Type B pancreatic cell (in vitro differentiated cells): ENCODE data around the gene TRHDE. TPM values are rescaled to one million over a fixed set of nuclear protein-coding genes. Genes with fewer than 3 reads are reported as not detected.

Experiments used
- DNase-seq: peaks from one replicate; pipeline ENCODE4 v3.0.0; 2021; ENCODE audit warnings: mixed read lengths; ENCODE audit not compliant: unreplicated experiment; ENCODE audit errors: extremely low spot score
- H3K27ac Mint-ChIP-seq: 2 replicates; pipeline ENCODE4 v1.8.0; 2021; ENCODE audit warnings: mild to moderate bottlenecking, mixed read lengths
- H3K27me3 Mint-ChIP-seq: 2 replicates; pipeline ENCODE4 v1.8.0; 2021; ENCODE audit warnings: mixed read lengths
- H3K36me3 Mint-ChIP-seq: 2 replicates; pipeline ENCODE4 v1.8.0; 2021; ENCODE audit warnings: mixed read lengths
- H3K4me1 Mint-ChIP-seq: one replicate; pipeline ENCODE4 v1.8.0; 2021; ENCODE audit warnings: mixed read lengths; ENCODE audit not compliant: unreplicated experiment
- H3K4me3 Mint-ChIP-seq: 2 replicates; pipeline ENCODE4 v1.8.0; 2021; ENCODE audit warnings: mild to moderate bottlenecking, mixed read lengths
- H3K9me3 Mint-ChIP-seq: 2 replicates; pipeline ENCODE4 v1.8.0; 2021; ENCODE audit warnings: mixed read lengths
- total RNA-seq: library from RNA; stranded (reverse); gene quantifications from 2 replicates; pipeline ENCODE4 v1.2.1, GENCODE V29; 2021; ENCODE audit warnings: low replicate concordance
- TF ChIP-seq, protein P1 (sequence below): fragments of 200-600 bp; sonication (generic); conservative IDR thresholded peaks from 2 replicates; pipeline ENCODE4 v1.5.0; 2021; ENCODE audit warnings: antibody characterized with exemption, mild to moderate bottlenecking

Gene TRHDE
- total RNA-seq, 1 donor from 2014 or later: 3.2 TPM

- TF ChIP-seq, protein P1, sequence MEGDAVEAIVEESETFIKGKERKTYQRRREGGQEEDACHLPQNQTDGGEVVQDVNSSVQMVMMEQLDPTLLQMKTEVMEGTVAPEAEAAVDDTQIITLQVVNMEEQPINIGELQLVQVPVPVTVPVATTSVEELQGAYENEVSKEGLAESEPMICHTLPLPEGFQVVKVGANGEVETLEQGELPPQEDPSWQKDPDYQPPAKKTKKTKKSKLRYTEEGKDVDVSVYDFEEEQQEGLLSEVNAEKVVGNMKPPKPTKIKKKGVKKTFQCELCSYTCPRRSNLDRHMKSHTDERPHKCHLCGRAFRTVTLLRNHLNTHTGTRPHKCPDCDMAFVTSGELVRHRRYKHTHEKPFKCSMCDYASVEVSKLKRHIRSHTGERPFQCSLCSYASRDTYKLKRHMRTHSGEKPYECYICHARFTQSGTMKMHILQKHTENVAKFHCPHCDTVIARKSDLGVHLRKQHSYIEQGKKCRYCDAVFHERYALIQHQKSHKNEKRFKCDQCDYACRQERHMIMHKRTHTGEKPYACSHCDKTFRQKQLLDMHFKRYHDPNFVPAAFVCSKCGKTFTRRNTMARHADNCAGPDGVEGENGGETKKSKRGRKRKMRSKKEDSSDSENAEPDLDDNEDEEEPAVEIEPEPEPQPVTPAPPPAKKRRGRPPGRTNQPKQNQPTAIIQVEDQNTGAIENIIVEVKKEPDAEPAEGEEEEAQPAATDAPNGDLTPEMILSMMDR: no peak
- DNase-seq: no peak
- H3K27me3 Mint-ChIP-seq: peaks cover 6% of the 10 kb centered on the region
- no peak overlapping the region for H3K4me3 Mint-ChIP-seq
- H3K36me3 Mint-ChIP-seq: no peaks in the 10 kb centered on the region
- H3K9me3 Mint-ChIP-seq: no peaks in the 10 kb centered on the region
- no peaks in the 10 kb centered on the region for H3K4me1 Mint-ChIP-seq
- no peak overlapping the region for H3K27ac Mint-ChIP-seq
Measured at GRCh38 chr12:72365151-72365550, 93.0 kb downstream of the TRHDE start.

DNA sequence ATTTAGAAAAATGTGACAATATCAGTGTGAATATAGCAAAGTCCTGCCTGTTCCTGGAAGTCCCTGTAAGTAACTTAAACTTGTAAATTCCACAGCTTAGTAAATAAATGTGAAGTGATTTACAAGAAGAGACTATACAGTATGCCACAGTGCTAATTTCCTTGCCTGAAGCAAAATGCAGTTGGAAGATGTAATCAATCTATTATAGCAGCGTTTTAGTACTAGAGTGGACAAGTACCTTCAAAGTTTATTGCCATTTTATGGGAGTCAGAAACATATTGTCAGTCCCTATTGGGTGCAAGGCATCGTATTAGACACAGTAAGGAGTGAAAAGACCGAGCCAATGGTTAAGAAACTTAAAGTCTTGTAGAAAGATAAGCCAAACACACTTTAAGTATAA lies 94.1 kb downstream of the TRHDE start:
- no peak overlapping the region for H3K4me3 Mint-ChIP-seq
- H3K27me3 Mint-ChIP-seq: peaks cover 6% of the 10 kb centered on the region
- TF ChIP-seq, protein P1: no peak
- H3K36me3 Mint-ChIP-seq: no peaks in the 10 kb centered on the region
- H3K9me3 Mint-ChIP-seq: no peaks in the 10 kb centered on the region
- DNase-seq: no peak
- H3K27ac Mint-ChIP-seq: no peak overlapping the region
- no peaks in the 10 kb centered on the region for H3K4me1 Mint-ChIP-seq

GRCh38 chr12:72368298-72368697 lies 96.1 kb downstream of the TRHDE start:
- Mint-ChIP-seq H3K9me3 (no peaks in the 10 kb centered on the region), H3K4me1 (no peaks in the 10 kb centered on the region), H3K4me3 (no peak overlapping the region), H3K36me3 (no peaks in the 10 kb centered on the region), H3K27ac (no peak overlapping the region), H3K27me3 (peaks cover 6% of the 10 kb centered on the region)
- TF ChIP-seq, protein P1: no peak
- no peak for DNase-seq

DNA sequence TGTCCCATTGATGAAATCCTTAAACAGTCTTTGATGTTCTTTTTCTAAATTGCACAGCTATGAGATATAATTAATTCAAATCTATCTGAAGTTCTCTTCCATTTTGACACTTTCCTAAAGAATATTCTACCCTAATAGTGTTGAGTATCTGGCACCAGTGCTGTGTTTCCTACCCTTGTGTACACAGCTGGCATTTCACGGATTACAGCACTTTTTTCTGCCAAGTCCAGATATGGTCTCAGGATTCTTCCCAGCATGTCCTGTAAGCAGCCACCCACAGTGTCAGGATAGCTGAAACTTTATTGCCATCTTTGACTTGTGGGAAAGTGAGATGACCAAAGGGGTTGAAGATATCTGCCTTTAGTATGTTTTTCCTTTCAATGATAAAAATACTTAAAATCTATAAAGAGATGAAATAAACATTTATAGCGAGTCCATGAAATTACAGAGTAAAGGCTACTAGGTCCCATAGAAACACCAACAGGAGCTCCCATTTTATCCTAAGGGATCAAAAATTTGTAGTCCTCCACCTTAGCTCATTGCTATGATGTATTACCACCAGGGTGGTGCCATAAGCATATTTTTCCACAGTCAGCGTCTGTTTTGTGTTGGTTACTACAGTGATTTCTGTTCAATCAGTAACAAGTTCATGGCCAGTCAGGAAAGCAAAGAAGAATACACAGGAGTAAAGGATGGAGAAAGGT lies 96.7 kb downstream of the TRHDE start:
- DNase-seq: no peak
- TF ChIP-seq, protein P1: no peak
- Mint-ChIP-seq H3K4me3 (no peak overlapping the region), H3K36me3 (no peaks in the 10 kb centered on the region), H3K9me3 (no peaks in the 10 kb centered on the region), H3K27me3 (peaks cover 6% of the 10 kb centered on the region), H3K27ac (no peak overlapping the region), H3K4me1 (no peaks in the 10 kb centered on the region)

GRCh38 chr12:72369423-72369959 lies 97.3 kb downstream of the TRHDE start:
- Mint-ChIP-seq H3K4me3 (no peak overlapping the region), H3K4me1 (no peaks in the 10 kb centered on the region), H3K36me3 (no peaks in the 10 kb centered on the region), H3K27ac (no peak overlapping the region), H3K27me3 (peaks cover 5% of the 10 kb centered on the region), H3K9me3 (no peaks in the 10 kb centered on the region)
- TF ChIP-seq, protein P1: no peak
- DNase-seq: no peak
